Sigmoid colon (tissue), 4 donors: ENCODE data around the gene ODAPH.

Source experiments
- POLR2A ChIP-seq, 2 donors: fragments of 450-650 bp; IDR thresholded peaks; one replicate each; pipeline ENCODE4 v1.6.1; 2016; ENCODE audit warnings: antibody characterized with exemption in 2 of 2, mild to moderate bottlenecking in 2 of 2, moderate library complexity in 2 of 2
- POLR2AphosphoS5 ChIP-seq, 4 donors: sonication (generic); formaldehyde crosslinking; IDR thresholded peaks; one replicate each; pipeline ENCODE4 v1.6.1; 2017; ENCODE audit warnings: antibody characterized with exemption in 4 of 4

DNA sequence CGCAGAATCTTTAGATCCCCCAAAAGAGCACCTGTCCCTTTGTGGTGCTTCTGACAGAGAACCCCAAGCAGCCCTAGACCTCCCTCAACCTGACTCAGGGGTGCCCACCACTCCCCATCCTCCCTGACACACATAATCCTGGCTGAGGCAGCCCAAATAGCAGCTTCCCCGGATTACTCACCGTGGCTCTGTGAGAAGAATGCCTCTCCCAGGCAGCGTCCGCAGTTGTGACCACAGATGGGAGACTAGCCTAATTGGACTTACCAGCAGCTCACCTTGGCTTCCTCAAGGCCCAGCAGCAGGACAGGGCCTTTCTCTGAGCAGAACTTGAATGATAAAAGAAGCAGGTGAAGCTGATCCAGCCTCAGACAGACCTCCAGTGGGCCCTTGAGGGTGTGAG lies 10.3 kb upstream of the ODAPH start:
- TF ChIP-seq POLR2A (IDR thresholded peaks at IDR 0.05) (no peak), POLR2AphosphoS5 (IDR thresholded peaks at IDR 0.05) (no peak)
